Activated CD4-positive, alpha-beta T cell treated with anti-CD3 and anti-CD28 coated beads for 1 hour (primary cell): ENCODE results near the gene RPUSD3.
"Not testable (repeated sequence)": the region's sequence is repeated elsewhere in the genome, so short reads cannot be mapped to it uniquely, and the experiment has no call there.

Experiments
- DNase-seq: peaks from one replicate; pipeline ENCODE4 v3.0.0-alpha.2; 2020

The RPUSD3 gene

GRCh38 chr3:9864200-9864927 lies 20.6 kb upstream of the RPUSD3 start:
- no peak for DNase-seq

GRCh38 chr3:9863058-9863772 lies 19.4 kb upstream of the RPUSD3 start:
- DNase-seq = no peak

GRCh38 chr3:9862391-9863057 lies 18.7 kb upstream of the RPUSD3 start:
- no peak for DNase-seq

GRCh38 chr3:9861626-9862130 lies 17.9 kb upstream of the RPUSD3 start:
- no peak for DNase-seq

GRCh38 chr3:9861201-9861600 lies 17.4 kb upstream of the RPUSD3 start:
- DNase-seq = no peak

GRCh38 chr3:9859530-9860025 lies 15.8 kb upstream of the RPUSD3 start:
- DNase-seq = no peak

- DNase-seq = no peak
These were observed 11.8 kb upstream of the RPUSD3 start for GRCh38 chr3:9855594-9855993.

- DNase-seq = not testable (repeated sequence)
These were observed 10.6 kb upstream of the RPUSD3 start for GRCh38 chr3:9854291-9854940.

- DNase-seq = no peak
These were observed 8.7 kb upstream of the RPUSD3 start for GRCh38 chr3:9852528-9852927.

- DNase-seq = not testable (repeated sequence)
These were observed 8.1 kb upstream of the RPUSD3 start for GRCh38 chr3:9851926-9852325.

GRCh38 chr3:9851383-9851782 lies 7.6 kb upstream of the RPUSD3 start:
- not testable (repeated sequence) for DNase-seq

GRCh38 chr3:9848860-9849259 lies 5.1 kb upstream of the RPUSD3 start:
- not testable (repeated sequence) for DNase-seq

GRCh38 chr3:9847870-9848269 lies 4.1 kb upstream of the RPUSD3 start:
- not testable (repeated sequence) for DNase-seq

- DNase-seq = no peak
These were observed 3.2 kb upstream of the RPUSD3 start for GRCh38 chr3:9846931-9847488.

GRCh38 chr3:9846231-9846630 lies 2.4 kb upstream of the RPUSD3 start:
- DNase-seq = no peak

GRCh38 chr3:9841015-9841414 lies 2.8 kb downstream of the RPUSD3 start:
- no peak for DNase-seq

- DNase-seq = no peak
These were observed 5.0 kb downstream of the RPUSD3 start for GRCh38 chr3:9838856-9839255.

GRCh38 chr3:9837701-9838582 lies 5.9 kb downstream of the RPUSD3 start:
- DNase-seq = no peak

GRCh38 chr3:9834520-9835380 lies 9.1 kb downstream of the RPUSD3 start:
- no peak for DNase-seq

GRCh38 chr3:9833078-9833477 lies 10.7 kb downstream of the RPUSD3 start:
- no peak for DNase-seq

- no peak for DNase-seq
These were observed 12.6 kb downstream of the RPUSD3 start for GRCh38 chr3:9831253-9831652.
